ENCODE results near the gene DNAH1. TPM values are rescaled to one million over a fixed set of nuclear protein-coding genes. Genes with fewer than 3 reads are reported as not detected.
"Not testable (repeated sequence)": the region's sequence is repeated elsewhere in the genome, so short reads cannot be mapped to it uniquely, and the experiment has no call there.

Gene DNAH1
- total RNA-seq, 2 experiments from 2014 or later, result 25.2 to 25.7 TPM

GRCh38 chr3:52333869-52334557 is 17.9 kb downstream of the DNAH1 start:
- POLR2A ChIA-PET, result interaction anchor here (0.6 to 0.7 kb wide), 2 partner anchors 19 to 55 kb away, joined by 4 to 6 read pairs; partner anchors contain the start of gene WDR82
- CTCF ChIA-PET, result interaction anchor here (0.8 to 1.5 kb wide), 2 partner anchors 20 to 109 kb away, joined by 3 read pairs; partner anchors contain the start of gene TLR9
- peaks cover 7% of the 10 kb centered on the region for H3K36me3 Mint-ChIP-seq (ENCODE audit: low read depth)

GRCh38 chr3:52338131-52338530 is 22.0 kb downstream of the DNAH1 start:
- DNase-seq, POLR2A ChIA-PET, H3K27me3 Mint-ChIP-seq: not testable (repeated sequence)

More at GRCh38 chr3:52333869-52334557, 17.9 kb downstream of the DNAH1 start:
- no peak overlapping the region for H3K27ac Mint-ChIP-seq
- no peaks in the 10 kb centered on the region for H3K4me1 Mint-ChIP-seq
- H3K4me3 Mint-ChIP-seq, result no peak overlapping the region
- no peaks in the 10 kb centered on the region for H3K27me3 Mint-ChIP-seq
- no peaks in the 10 kb centered on the region for H3K9me3 Mint-ChIP-seq
- no peak for DNase-seq

GRCh38 chr3:52339612-52340011 is 23.5 kb downstream of the DNAH1 start:
- Mint-ChIP-seq H3K27me3 (no peaks in the 10 kb centered on the region), H3K9me3 (no peaks in the 10 kb centered on the region), H3K4me1 (peaks cover 13% of the 10 kb centered on the region), H3K36me3 (ENCODE audit: low read depth) (peaks cover 5% of the 10 kb centered on the region), H3K27ac (no peak overlapping the region), H3K4me3 (no peak overlapping the region)
- DNase-seq, result peak; percentile 77
- ChIA-PET POLR2A (interaction anchor here (0.6 to 0.7 kb wide), 2 partner anchors 63 to 840 kb away, joined by 4 to 5 read pairs; no protein-coding TSS in a partner anchor), CTCF (interaction anchor here (0.6 to 7.2 kb wide), 39 partner anchors 9 to 367 kb away, joined by 3 to 91 read pairs (median 5); partner anchors contain the start of genes GLYCTK, TLR9, TWF2 and WDR82)

More at GRCh38 chr3:52338131-52338530, 22.0 kb downstream of the DNAH1 start:
- H3K36me3 Mint-ChIP-seq (ENCODE audit: low read depth); H3K4me3 Mint-ChIP-seq; H3K27ac Mint-ChIP-seq; H3K9me3 Mint-ChIP-seq: not testable (repeated sequence)
- H3K4me1 Mint-ChIP-seq, result peaks cover 13% of the 10 kb centered on the region
- CTCF ChIA-PET, result interaction anchor here (1.1 to 7.2 kb wide), 9 partner anchors 11 to 337 kb away, joined by 3 to 91 read pairs (median 10); partner anchors contain the start of genes TLR9 and TWF2

GRCh38 chr3:52341123-52341522 is 25.0 kb downstream of the DNAH1 start:
- Mint-ChIP-seq H3K27me3 (no peaks in the 10 kb centered on the region), H3K4me3 (no peak overlapping the region), H3K4me1 (peaks cover 13% of the 10 kb centered on the region), H3K27ac (no peak overlapping the region), H3K36me3 (ENCODE audit: low read depth) (peaks cover 4% of the 10 kb centered on the region), H3K9me3 (no peaks in the 10 kb centered on the region)
- DNase-seq, result no peak
- ChIA-PET CTCF (interaction anchor here (3.1 to 7.2 kb wide), 3 partner anchors 105 to 340 kb away, joined by 9 to 91 read pairs (median 42); partner anchors contain the start of genes TLR9 and TWF2), POLR2A (no interaction called here)

- Mint-ChIP-seq H3K4me1 (peaks cover 13% of the 10 kb centered on the region), H3K27ac (no peak overlapping the region), H3K9me3 (no peaks in the 10 kb centered on the region), H3K27me3 (no peaks in the 10 kb centered on the region), H3K4me3 (no peak overlapping the region), H3K36me3 (ENCODE audit: low read depth) (peaks cover 4% of the 10 kb centered on the region)
- ChIA-PET POLR2A (no interaction called here), CTCF (interaction anchor here (0.7 to 7.2 kb wide), 4 partner anchors 18 to 132 kb away, joined by 3 to 91 read pairs (median 4); partner anchors contain the start of gene TLR9)
- no peak for DNase-seq
Observed at GRCh38 chr3:52343946-52344600, 28.0 kb downstream of the DNAH1 start.

GRCh38 chr3:52345521-52346109 is 29.5 kb downstream of the DNAH1 start:
- H3K4me3 Mint-ChIP-seq, result no peak overlapping the region
- H3K4me1 Mint-ChIP-seq, result peaks cover 6% of the 10 kb centered on the region
- H3K36me3 Mint-ChIP-seq (ENCODE audit: low read depth), result no peaks in the 10 kb centered on the region
- H3K27ac Mint-ChIP-seq, result no peak overlapping the region
- H3K9me3 Mint-ChIP-seq, result no peaks in the 10 kb centered on the region
- no peak for DNase-seq
- ChIA-PET POLR2A (no interaction called here), CTCF (no interaction called here)
- H3K27me3 Mint-ChIP-seq, result no peaks in the 10 kb centered on the region

- Mint-ChIP-seq H3K9me3 (no peaks in the 10 kb centered on the region), H3K4me3 (no peak overlapping the region), H3K27me3 (no peaks in the 10 kb centered on the region), H3K36me3 (ENCODE audit: low read depth) (no peaks in the 10 kb centered on the region), H3K27ac (no peak overlapping the region), H3K4me1 (no peaks in the 10 kb centered on the region)
- DNase-seq, result no peak
- ChIA-PET POLR2A (no interaction called here), CTCF (no interaction called here)
Observed at GRCh38 chr3:52346623-52347530, 30.8 kb downstream of the DNAH1 start.

GRCh38 chr3:52347716-52348635 is 31.9 kb downstream of the DNAH1 start:
- no peaks in the 10 kb centered on the region for H3K4me1 Mint-ChIP-seq
- H3K27me3 Mint-ChIP-seq, result no peaks in the 10 kb centered on the region
- no peak overlapping the region for H3K4me3 Mint-ChIP-seq
- H3K36me3 Mint-ChIP-seq (ENCODE audit: low read depth), result no peaks in the 10 kb centered on the region
- no peak for DNase-seq
- POLR2A ChIA-PET, result interaction anchor here (0.5 kb wide), 1 partner anchor 109 kb away, joined by 6 read pairs; the partner anchor contains the start of gene TWF2
- no peaks in the 10 kb centered on the region for H3K9me3 Mint-ChIP-seq
- CTCF ChIA-PET, result interaction anchor here (1.0 to 2.8 kb wide), 3 partner anchors 9 to 127 kb away, joined by 4 to 19 read pairs (median 5); no protein-coding TSS in a partner anchor
- H3K27ac Mint-ChIP-seq, result no peak overlapping the region

GRCh38 chr3:52349131-52349530 is 33.0 kb downstream of the DNAH1 start:
- no peak for DNase-seq
- no peaks in the 10 kb centered on the region for H3K27me3 Mint-ChIP-seq
- H3K4me1 Mint-ChIP-seq, result no peaks in the 10 kb centered on the region
- H3K4me3 Mint-ChIP-seq, result no peak overlapping the region
- H3K27ac Mint-ChIP-seq, result no peak overlapping the region
- H3K36me3 Mint-ChIP-seq (ENCODE audit: low read depth), result no peaks in the 10 kb centered on the region
- no peaks in the 10 kb centered on the region for H3K9me3 Mint-ChIP-seq
- POLR2A ChIA-PET, result interaction anchor here (0.6 kb wide), 1 partner anchor 117 kb away, joined by 3 read pairs; no protein-coding TSS in a partner anchor
- CTCF ChIA-PET, result interaction anchor here (2.8 kb wide), 1 partner anchor 10 kb away, joined by 19 read pairs; no protein-coding TSS in a partner anchor

GRCh38 chr3:52349611-52350395 is 33.7 kb downstream of the DNAH1 start:
- Mint-ChIP-seq H3K27me3 (no peaks in the 10 kb centered on the region), H3K4me3 (no peak overlapping the region), H3K36me3 (ENCODE audit: low read depth) (peaks cover 3% of the 10 kb centered on the region), H3K4me1 (no peaks in the 10 kb centered on the region), H3K27ac (no peak overlapping the region), H3K9me3 (no peaks in the 10 kb centered on the region)
- DNase-seq, result no peak
- ChIA-PET CTCF (interaction anchor here (1.2 to 2.8 kb wide), 2 partner anchors 10 to 147 kb away, joined by 3 to 19 read pairs; no protein-coding TSS in a partner anchor), POLR2A (no interaction called here)
